HepG2 (cell line): ENCODE measurements around the gene S100A11.

ENCODE experiments used
- CEBPB ChIP-seq: IDR thresholded peaks from 2 replicates; pipeline ENCODE4 v1.6.1; 2011; ENCODE audit warnings: low read depth, low read length, improper control_type of control experiment, borderline replicate concordance
- CHCHD3 ChIP-seq: sonication (generic); formaldehyde crosslinking; IDR thresholded peaks from 2 replicates; pipeline ENCODE4 v1.8.0; 2022; ENCODE audit warnings: mild to moderate bottlenecking, missing genetic modification reagents, moderate library complexity
- ELF3 ChIP-seq: IDR thresholded peaks from 2 replicates; pipeline ENCODE4 v1.6.1; 2016; ENCODE audit warnings: missing genetic modification reagents, missing compliant biosample characterization
- ETS1 ChIP-seq: sonication (generic); formaldehyde crosslinking; IDR thresholded peaks from 2 replicates; pipeline ENCODE4 v1.4.0; 2020; ENCODE audit warnings: missing genetic modification reagents
- FOXM1 ChIP-seq: sonication (generic); formaldehyde crosslinking; IDR thresholded peaks from 2 replicates; pipeline ENCODE4 v1.5.0; 2020; ENCODE audit warnings: missing genetic modification reagents
- HDAC6 ChIP-seq: fragments of 200-600 bp; sonication (generic); IDR thresholded peaks from 2 replicates; pipeline ENCODE4 v1.7.0; 2017; ENCODE audit warnings: mild to moderate bottlenecking, antibody characterized with exemption, low read length, low read depth
- MLXIP ChIP-seq: sonication (generic); formaldehyde crosslinking; IDR thresholded peaks from 2 replicates; pipeline ENCODE4 v1.9.0; 2021; ENCODE audit warnings: missing genetic modification reagents, borderline replicate concordance
- NFIC ChIP-seq: IDR thresholded peaks from 2 replicates; pipeline ENCODE4 v1.6.1; 2012; ENCODE audit warnings: mild to moderate bottlenecking, low read length, inconsistent platforms
- PBX3 ChIP-seq: sonication (generic); formaldehyde crosslinking; IDR thresholded peaks from 2 replicates; pipeline ENCODE4 v1.8.1; 2023; ENCODE audit warnings: missing genetic modification reagents, inconsistent platforms, borderline replicate concordance
- TBL1XR1 ChIP-seq: fragments of 150-350 bp; IDR thresholded peaks from 2 replicates; pipeline ENCODE4 v1.6.1; 2014; ENCODE audit warnings: borderline replicate concordance, low read length; ENCODE audit not compliant: partially characterized antibody
- TF ChIP-seq, protein P1 (sequence below): sonication (generic); formaldehyde crosslinking; IDR thresholded peaks from 2 replicates; pipeline ENCODE4 v1.5.0; 2020; ENCODE audit warnings: mild to moderate bottlenecking, missing genetic modification reagents, moderate library complexity
- TF ChIP-seq, protein P2 (sequence below): sonication (generic); formaldehyde crosslinking; IDR thresholded peaks from 2 replicates; pipeline ENCODE4 v1.8.0; 2022; ENCODE audit warnings: low read depth, missing genetic modification reagents
- TF ChIP-seq, protein P3 (sequence below), 2 experiments: IDR thresholded peaks; 2 replicates each; pipeline ENCODE4 v1.6.1; 2011 to 2012; ENCODE audit warnings: low read length in 2 of 2, borderline replicate concordance in 1 of 2, low read depth in 1 of 2, mild to moderate bottlenecking in 1 of 2, moderate library complexity in 1 of 2

GRCh38 chr1:152053375-152053774, 16.6 kb upstream of the S100A11 start:
- TF ChIP-seq CHCHD3: no peak
- TF ChIP-seq, protein P1, sequence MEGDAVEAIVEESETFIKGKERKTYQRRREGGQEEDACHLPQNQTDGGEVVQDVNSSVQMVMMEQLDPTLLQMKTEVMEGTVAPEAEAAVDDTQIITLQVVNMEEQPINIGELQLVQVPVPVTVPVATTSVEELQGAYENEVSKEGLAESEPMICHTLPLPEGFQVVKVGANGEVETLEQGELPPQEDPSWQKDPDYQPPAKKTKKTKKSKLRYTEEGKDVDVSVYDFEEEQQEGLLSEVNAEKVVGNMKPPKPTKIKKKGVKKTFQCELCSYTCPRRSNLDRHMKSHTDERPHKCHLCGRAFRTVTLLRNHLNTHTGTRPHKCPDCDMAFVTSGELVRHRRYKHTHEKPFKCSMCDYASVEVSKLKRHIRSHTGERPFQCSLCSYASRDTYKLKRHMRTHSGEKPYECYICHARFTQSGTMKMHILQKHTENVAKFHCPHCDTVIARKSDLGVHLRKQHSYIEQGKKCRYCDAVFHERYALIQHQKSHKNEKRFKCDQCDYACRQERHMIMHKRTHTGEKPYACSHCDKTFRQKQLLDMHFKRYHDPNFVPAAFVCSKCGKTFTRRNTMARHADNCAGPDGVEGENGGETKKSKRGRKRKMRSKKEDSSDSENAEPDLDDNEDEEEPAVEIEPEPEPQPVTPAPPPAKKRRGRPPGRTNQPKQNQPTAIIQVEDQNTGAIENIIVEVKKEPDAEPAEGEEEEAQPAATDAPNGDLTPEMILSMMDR: no peak
- TF ChIP-seq FOXM1 (CRISPR knock-in tag): no peak
- TF ChIP-seq ETS1: no peak
- TF ChIP-seq TBL1XR1: no peak
- no peak for TF ChIP-seq CEBPB
- TF ChIP-seq HDAC6: no peak
- TF ChIP-seq PBX3 (CRISPR knock-in tag): no peak
- TF ChIP-seq, protein P2, sequence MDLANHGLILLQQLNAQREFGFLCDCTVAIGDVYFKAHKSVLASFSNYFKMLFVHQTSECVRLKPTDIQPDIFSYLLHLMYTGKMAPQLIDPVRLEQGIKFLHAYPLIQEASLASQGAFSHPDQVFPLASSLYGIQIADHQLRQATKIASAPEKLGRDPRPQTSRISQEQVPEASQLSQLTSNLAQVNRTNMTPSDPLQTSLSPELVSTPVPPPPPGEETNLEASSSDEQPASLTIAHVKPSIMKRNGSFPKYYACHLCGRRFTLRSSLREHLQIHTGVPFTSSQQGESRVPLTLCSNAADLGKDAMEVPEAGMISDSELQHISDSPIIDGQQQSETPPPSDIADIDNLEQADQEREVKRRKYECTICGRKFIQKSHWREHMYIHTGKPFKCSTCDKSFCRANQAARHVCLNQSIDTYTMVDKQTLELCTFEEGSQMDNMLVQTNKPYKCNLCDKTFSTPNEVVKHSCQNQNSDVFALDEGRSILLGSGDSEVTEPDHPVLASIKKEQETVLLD: no peak
- TF ChIP-seq ELF3 (CRISPR knock-in tag): no peak
- no peak for TF ChIP-seq NFIC
- no peak for TF ChIP-seq MLXIP (CRISPR knock-in tag)
- TF ChIP-seq, protein P3, sequence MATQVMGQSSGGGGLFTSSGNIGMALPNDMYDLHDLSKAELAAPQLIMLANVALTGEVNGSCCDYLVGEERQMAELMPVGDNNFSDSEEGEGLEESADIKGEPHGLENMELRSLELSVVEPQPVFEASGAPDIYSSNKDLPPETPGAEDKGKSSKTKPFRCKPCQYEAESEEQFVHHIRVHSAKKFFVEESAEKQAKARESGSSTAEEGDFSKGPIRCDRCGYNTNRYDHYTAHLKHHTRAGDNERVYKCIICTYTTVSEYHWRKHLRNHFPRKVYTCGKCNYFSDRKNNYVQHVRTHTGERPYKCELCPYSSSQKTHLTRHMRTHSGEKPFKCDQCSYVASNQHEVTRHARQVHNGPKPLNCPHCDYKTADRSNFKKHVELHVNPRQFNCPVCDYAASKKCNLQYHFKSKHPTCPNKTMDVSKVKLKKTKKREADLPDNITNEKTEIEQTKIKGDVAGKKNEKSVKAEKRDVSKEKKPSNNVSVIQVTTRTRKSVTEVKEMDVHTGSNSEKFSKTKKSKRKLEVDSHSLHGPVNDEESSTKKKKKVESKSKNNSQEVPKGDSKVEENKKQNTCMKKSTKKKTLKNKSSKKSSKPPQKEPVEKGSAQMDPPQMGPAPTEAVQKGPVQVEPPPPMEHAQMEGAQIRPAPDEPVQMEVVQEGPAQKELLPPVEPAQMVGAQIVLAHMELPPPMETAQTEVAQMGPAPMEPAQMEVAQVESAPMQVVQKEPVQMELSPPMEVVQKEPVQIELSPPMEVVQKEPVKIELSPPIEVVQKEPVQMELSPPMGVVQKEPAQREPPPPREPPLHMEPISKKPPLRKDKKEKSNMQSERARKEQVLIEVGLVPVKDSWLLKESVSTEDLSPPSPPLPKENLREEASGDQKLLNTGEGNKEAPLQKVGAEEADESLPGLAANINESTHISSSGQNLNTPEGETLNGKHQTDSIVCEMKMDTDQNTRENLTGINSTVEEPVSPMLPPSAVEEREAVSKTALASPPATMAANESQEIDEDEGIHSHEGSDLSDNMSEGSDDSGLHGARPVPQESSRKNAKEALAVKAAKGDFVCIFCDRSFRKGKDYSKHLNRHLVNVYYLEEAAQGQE (IDR thresholded peaks at IDR 0.05; ENCODE audit: borderline replicate concordance in 1 of 2, low read depth in 1 of 2, low read length in 2 of 2): no peak
